Aorta (tissue), 5 donors: ENCODE results near the gene ZDHHC11B. TPM values are rescaled to one million over a fixed set of nuclear protein-coding genes. Genes with fewer than 3 reads are reported as not detected.
"Not testable (repeated sequence)": the region's sequence is repeated elsewhere in the genome, so short reads cannot be mapped to it uniquely, and the experiment has no call there.

Experiments
- ATAC-seq: fragments of 200-7000 bp; cut with Tn5 transposase; one replicate; pipeline ENCODE4 v1.9.1; 2022; ENCODE audit warnings: moderate library complexity; ENCODE audit not compliant: low FRiP score
- DNase-seq, 2 donors: peaks; one replicate each; pipeline ENCODE4 v3.0.0-alpha.2; 2020
- H3K27ac ChIP-seq, 2 donors: one replicate each; pipeline ENCODE4 v1.5.1; 2013; ENCODE audit warnings: low read length in 2 of 2, mild to moderate bottlenecking in 2 of 2, moderate library complexity in 2 of 2, control low read depth in 1 of 2, inconsistent platforms in 1 of 2, low read depth in 1 of 2
- H3K27me3 ChIP-seq, 2 donors: one replicate each; pipeline ENCODE4 v1.6.1; 2013; ENCODE audit warnings: control low read depth in 1 of 2, low read length in 1 of 2, mild to moderate bottlenecking in 1 of 2, moderate library complexity in 1 of 2; ENCODE audit not compliant: insufficient read depth in 2 of 2, control insufficient read depth in 1 of 2
- H3K36me3 ChIP-seq, 2 donors: one replicate each; pipeline ENCODE4 v1.6.1; 2013; ENCODE audit warnings: control low read depth in 1 of 2, low read length in 1 of 2, mild to moderate bottlenecking in 1 of 2; ENCODE audit not compliant: insufficient read depth in 2 of 2, control insufficient read depth in 1 of 2
- H3K4me1 ChIP-seq, 2 donors: one replicate each; pipeline ENCODE4 v1.6.1; 2013; ENCODE audit warnings: low read length in 2 of 2, control low read depth in 1 of 2, mild to moderate bottlenecking in 1 of 2, moderate library complexity in 1 of 2; ENCODE audit not compliant: insufficient read depth in 2 of 2, control insufficient read depth in 1 of 2
- H3K4me3 ChIP-seq, 2 donors: one replicate each; pipeline ENCODE4 v1.5.1; 2013; ENCODE audit warnings: low read length in 2 of 2, control low read depth in 1 of 2, mild to moderate bottlenecking in 1 of 2
- H3K9me3 ChIP-seq: one replicate; pipeline ENCODE4 v1.6.1; 2013; ENCODE audit warnings: mild to moderate bottlenecking, low read length; ENCODE audit not compliant: control insufficient read depth
- WGBS, 2 donors: extraction: QIAGEN DNeasy Blood & Tissue Kit; methylation state at CpG; one replicate each; pipeline ENCODE4 v1.1.7; 2013; 5-methylcytosine and 5-hydroxymethylcytosine counted together
- intact Hi-C, 2 donors: fragments of 100-400 bp; cut with DNase I; formaldehyde crosslinking; loops; one replicate each; pipeline versions ENCODE4 v1.14.2 to v1.15.0; 2022
- polyA plus RNA-seq, 2 donors: library from polyadenylated mRNA; stranded (reverse); fragments of 200-250 nt; gene quantifications; one replicate each; pipeline ENCODE4 v1.2.3, GENCODE V29; 2013
- total RNA-seq, 2 donors: library from RNA; stranded (reverse); fragmentation: NEBNext Ultra II Directional; extraction: Animal tissue kit (Norgen Biotek cat#: 25700); gene quantifications; one replicate each; pipeline ENCODE4 v1.2.1, GENCODE V29; 2021
- donor health status: healthy with polysubstance abuse.
- donor health status: Bipolar disorder and iron deficiency.
- donor health status: DM: no; HTN: no; CAD: no.
- donor health status: DM: no; HTN: no; CAD: no.
- donor health status: DM: yes; HTN: yes; CAD: no.

The ZDHHC11B gene
- total and polyA plus RNA-seq, 4 donors = 2.0 to 17.7 (median 5.2) TPM

DNA sequence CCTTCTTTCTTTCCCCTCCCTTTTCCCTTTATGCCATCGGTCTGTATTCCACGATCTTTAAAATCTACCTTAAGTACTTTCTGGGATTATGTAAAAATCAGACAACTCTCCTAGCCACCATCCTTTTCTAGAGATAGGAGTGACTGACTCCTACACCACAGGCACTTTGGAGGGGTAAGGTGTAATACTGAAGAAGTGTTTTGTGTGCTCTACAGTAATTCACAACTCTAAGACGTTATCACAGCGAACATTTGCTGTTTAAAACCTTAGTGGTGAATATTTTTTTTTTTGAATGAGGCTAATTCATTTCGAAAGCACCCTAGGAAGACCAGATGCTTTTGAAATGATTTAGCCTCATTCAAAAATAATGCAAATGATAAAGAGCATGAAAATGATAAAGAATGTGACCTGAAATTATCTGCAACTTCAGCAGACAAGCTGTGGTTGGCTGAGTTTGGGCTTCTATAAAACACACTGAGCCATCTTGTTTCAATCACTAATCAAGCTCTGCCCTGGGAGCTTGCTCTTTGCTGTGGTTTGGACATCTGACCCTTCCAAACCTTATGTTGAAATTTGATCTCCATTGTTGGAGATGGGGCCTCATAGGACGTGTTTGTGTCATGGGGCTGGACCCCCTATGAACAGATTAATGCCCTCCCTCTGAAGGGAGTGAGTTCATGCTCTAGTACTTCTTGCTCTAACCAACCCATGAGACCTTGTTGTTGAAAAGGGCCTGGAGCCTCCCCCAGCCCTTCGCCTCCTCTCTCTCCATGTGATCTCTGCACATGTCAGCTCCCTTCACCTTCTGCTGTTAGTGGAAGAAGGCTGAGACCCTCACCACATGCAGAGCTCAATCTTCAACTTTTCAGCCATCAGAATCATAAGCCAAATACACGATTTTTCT lies 70.1 kb downstream of the ZDHHC11B start:
- H3K27me3 ChIP-seq, H3K36me3 ChIP-seq, H3K27ac ChIP-seq, H3K4me3 ChIP-seq, ATAC-seq, H3K4me1 ChIP-seq, DNase-seq, H3K9me3 ChIP-seq: not testable (repeated sequence)
- WGBS, 2 donors = 67 to 83% methylated on average over 4 to 5 of the region's 8 CpGs
- intact Hi-C loops = loop anchor here in 1 of 2 donors (5.0 kb wide), 1 partner anchor 83 kb away; no protein-coding TSS in a partner anchor

DNA sequence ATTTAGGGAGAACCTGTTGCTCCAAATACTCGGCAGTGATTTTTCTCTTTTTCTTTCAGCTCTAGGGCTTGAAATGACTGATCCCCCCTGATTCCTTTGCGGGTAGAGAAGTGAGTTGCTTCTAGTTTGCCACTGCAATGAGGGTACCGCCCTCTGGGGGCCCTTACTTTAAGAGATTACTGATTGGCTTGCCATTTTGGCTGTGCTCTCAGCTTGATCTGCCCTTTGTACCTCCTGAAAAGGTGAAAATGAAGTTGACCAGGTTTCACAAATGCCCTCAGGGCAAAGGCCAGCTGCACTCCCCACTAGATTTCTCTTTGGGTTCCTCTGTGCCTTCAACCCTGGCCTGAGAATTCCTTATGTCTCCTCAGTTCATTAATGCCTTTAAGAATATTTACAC lies 70.8 kb downstream of the ZDHHC11B start:
- ATAC-seq, H3K9me3 ChIP-seq, H3K36me3 ChIP-seq, H3K4me1 ChIP-seq, H3K27me3 ChIP-seq, H3K4me3 ChIP-seq, H3K27ac ChIP-seq, DNase-seq: not testable (repeated sequence)
- 61 to 66% methylated on average over 2 of the region's 3 CpGs for WGBS, 2 donors
- intact Hi-C loops = loop anchor here in 1 of 2 donors (5.0 kb wide), 1 partner anchor 84 kb away; no protein-coding TSS in a partner anchor

DNA sequence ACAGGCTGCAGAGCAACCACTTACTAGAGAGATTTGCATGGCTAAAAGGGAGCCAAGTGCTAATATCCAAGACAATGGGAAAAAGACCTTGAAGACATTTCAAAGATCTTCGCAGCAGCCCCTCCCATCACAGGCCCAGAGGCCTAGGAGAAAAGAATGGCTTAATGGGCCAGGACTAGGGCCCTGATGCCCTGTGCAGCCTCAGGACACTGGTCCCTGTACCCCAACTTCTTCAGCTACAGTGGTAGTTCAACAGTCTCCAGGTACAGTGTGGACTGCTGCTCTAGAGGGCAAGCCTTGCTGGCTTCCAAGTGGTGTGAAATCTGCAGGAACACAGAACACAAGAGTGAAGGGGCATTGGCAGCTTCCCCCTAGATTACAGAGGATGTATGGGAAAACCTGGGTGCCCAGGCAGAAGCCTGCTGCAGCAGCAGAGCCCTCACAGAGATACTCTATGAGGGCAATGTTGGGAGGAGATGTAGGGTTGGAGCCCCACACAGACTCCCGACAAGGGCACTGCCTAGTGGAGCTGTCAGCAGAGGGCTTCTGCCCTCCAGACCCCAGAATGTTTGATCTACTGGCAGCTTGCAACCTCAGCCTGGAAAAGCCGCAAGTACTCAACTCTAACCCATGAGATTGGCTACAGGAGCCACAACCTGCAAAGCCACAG lies 75.5 kb downstream of the ZDHHC11B start:
- H3K27me3 ChIP-seq, H3K4me1 ChIP-seq, H3K4me3 ChIP-seq, intact Hi-C loops, H3K36me3 ChIP-seq, H3K27ac ChIP-seq, H3K9me3 ChIP-seq: not testable (repeated sequence)
- DNase-seq (peak in 1 of 2 donors; percentile 63), ATAC-seq (peak; percentile 64)
- 85 to 92% methylated on average over 1 to 3 of the region's 3 CpGs for WGBS, 2 donors

DNA sequence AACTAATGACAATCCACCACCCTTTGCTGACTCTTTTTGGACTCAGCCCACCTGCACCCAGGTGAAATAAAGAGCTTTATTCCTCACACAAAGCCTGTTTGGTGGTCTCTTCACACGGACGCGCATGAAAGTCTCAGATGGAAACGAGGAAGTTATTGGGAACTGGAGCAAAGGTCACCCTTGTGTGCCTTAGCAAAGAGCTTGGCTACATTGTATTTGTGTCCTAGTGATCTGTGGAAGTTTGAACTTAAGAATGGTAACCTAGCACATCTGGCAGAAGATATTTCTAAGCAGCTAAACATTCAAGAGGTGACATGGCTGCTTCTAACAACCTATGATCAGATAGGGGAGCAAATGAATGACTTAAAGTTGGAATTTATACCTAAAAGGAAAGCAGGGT lies 76.2 kb downstream of the ZDHHC11B start:
- DNase-seq, ATAC-seq, intact Hi-C loops, H3K27me3 ChIP-seq, H3K4me3 ChIP-seq, H3K9me3 ChIP-seq, H3K27ac ChIP-seq, H3K36me3 ChIP-seq, H3K4me1 ChIP-seq: not testable (repeated sequence)
- 90 to 91% methylated on average over 4 of the region's 4 CpGs for WGBS, 2 donors

DNA sequence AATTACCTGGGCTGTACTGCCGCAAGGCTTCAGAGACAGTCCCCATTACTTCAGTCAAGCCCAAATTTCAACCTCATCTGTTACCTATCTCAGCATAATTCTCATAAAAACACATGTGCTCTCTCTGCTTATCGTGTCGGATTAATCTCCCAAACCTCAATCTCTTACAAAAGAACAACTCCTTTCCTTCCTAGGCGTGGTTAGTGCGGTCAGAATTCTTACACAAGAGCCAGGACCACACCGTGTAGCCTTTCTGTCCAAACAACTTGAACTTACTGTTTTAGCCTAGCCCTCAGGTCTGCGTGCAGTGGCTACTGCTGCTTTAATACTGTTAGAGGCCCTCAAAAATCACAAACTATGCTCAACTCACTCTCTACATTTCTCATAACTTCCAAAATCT lies 78.4 kb downstream of the ZDHHC11B start:
- 90% methylated on average over 7 of the region's 7 CpGs for WGBS, 2 donors
- intact Hi-C loops, H3K9me3 ChIP-seq, H3K27me3 ChIP-seq, H3K36me3 ChIP-seq, DNase-seq, ATAC-seq, H3K4me1 ChIP-seq, H3K27ac ChIP-seq, H3K4me3 ChIP-seq: not testable (repeated sequence)

DNA sequence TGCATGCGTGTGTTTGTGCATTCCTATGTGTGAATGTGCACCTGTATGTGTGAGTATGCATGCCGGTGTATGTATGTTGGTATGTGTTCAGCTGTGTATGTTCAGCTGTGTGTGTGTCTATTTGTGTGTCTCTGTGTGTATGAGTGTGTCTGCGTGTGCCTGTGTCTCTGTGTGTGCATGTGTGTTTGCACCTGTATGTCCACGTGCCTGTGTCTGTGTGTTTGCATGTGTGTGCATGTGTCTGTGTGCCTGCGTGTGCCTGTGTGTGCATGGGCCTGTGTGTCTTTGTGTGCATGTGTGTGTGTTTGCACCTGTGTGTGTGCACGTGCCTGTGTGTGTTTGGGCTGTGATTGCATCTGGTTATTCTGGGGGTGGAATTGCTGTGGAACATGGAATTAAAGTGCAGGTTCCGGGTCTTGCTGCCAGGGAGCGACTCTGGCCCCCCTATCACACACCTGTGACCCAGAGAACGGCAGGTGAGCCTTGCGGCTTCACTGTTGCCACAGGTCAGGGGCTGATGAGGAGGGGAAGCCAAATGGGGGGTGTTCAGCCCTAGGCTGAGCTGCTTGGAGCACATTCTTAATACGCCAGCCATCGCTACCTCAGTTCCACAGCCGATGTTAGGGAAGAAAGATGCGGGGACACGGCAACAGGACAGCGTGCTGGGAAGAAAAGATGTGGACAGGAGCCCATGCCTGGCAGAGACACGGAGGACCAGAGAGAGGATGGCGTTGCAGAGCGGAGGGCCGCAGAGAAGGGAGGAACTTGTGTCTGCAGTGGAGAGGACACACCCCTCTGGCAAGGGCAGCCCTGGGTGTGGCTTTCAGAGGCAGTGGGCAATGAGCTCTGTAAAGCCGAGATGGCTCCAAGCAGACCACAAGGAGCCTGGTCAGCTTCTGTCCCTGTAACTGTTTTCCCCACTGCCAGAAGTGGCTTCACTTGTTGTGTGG lies 87.5 kb downstream of the ZDHHC11B start:
- 84 to 85% methylated on average over 14 to 18 of the region's 21 CpGs for WGBS, 2 donors
- DNase-seq = peak in 1 of 2 donors; percentile 83
- ATAC-seq, H3K27me3 ChIP-seq, H3K9me3 ChIP-seq, H3K4me1 ChIP-seq, H3K4me3 ChIP-seq, H3K27ac ChIP-seq, intact Hi-C loops, H3K36me3 ChIP-seq: not testable (repeated sequence)

GRCh38 chr5:696191-696590 lies 88.3 kb downstream of the ZDHHC11B start:
- H3K9me3 ChIP-seq, ATAC-seq, H3K4me1 ChIP-seq, intact Hi-C loops, H3K36me3 ChIP-seq, H3K4me3 ChIP-seq, H3K27ac ChIP-seq, H3K27me3 ChIP-seq: not testable (repeated sequence)
- WGBS, 2 donors = 72 to 94% methylated on average over 2 to 6 of the region's 8 CpGs
- peak in 1 of 2 donors; percentile 77 for DNase-seq

DNA sequence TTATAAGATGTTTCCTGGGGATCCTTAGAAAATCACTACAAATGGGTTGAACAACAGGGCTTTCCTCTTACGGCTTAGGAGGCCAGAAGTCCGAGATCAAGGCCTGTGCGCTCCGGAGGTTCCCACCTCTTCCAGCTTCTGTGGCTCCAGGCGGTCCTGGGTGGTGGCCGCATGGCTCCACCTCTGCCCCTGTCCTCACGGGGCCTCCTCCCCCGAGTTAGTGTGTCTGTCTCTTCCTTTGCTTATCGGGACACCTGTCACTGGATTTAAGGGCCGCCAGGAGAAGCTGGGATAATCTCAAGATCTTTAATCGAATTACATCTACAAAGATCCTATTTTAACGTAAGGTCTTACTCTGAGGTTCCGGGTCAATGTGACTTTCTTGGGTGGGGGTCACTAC lies 89.1 kb downstream of the ZDHHC11B start:
- H3K27me3 ChIP-seq, H3K4me3 ChIP-seq, intact Hi-C loops, H3K4me1 ChIP-seq, ATAC-seq, H3K9me3 ChIP-seq, H3K36me3 ChIP-seq, H3K27ac ChIP-seq: not testable (repeated sequence)
- 90% methylated on average over 10 of the region's 13 CpGs; no CpG with 5 or more reads in 1 of the 2 donors for WGBS, 2 donors
- peak in 1 of 2 donors; percentile 71 for DNase-seq
